Kidney tubule cell (primary cell): ENCODE results near the gene SMCP.

ENCODE experiments used
- DNase-seq: peaks from one replicate; pipeline ENCODE4 v3.0.0-alpha.2; 2018; ENCODE audit warnings: low spot score

SMCP gene

GRCh38 chr1:152886758-152887409 lies 8.8 kb downstream of the SMCP start:
- DNase-seq = no peak

DNA sequence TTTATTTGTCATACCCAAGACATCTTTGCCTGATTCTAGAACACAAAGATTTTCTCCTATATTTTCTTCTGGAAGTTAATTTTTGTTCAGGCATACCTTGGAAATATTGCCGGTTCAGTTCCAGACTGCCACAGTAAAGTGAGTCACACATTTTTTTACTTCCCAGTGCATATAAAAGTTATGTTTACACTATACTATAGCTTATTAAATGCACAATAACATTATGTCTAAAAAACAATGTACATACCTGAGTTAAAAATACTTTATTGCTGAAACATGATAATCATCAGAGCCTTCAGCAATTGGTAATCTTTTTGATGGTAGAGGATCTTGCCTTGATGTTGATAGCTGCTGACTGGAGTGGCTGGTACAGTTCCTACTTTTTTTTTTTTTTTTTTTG lies 10.0 kb downstream of the SMCP start:
- no peak for DNase-seq

- no peak for DNase-seq
Measured at GRCh38 chr1:152899027-152899426, 20.9 kb downstream of the SMCP start.

DNA sequence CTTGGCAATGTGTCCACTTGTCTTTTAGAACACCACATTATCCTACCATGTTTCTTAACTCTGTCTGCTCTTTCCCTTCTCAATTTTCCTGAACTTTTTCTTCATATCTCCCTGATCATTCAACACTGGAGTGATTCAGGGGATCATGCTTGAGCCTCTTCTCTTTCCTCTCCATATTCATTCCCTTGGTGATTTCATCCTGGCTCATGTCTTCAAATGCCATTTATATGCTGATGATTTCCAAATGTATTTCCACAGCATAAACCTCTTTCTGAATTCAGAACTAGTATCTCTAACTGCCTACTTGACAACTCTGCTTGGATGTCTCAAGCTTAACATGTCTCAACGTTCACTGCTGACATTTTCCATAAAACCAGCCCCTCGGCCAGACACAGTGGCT lies 21.8 kb downstream of the SMCP start:
- no peak for DNase-seq

DNA sequence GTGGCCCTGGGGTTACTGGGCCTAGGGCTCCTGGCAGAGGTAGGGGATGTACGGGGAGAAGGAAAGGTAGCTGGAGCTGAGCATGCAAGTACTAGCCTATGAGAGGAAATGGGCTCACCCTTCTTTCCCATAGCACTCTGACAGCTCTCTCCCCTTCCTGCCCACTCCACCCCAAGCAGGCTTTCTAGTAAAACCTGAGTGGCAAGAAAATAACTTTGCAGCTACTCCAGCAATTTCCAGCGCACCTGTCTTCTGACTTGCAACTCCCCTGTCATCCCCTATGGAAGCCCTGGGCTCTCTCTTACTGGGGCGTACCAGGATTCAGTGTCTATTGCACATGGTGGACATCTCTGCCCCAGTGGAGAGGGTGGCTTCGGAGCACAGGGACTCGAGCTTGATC lies 23.5 kb downstream of the SMCP start:
- no peak for DNase-seq

DNA sequence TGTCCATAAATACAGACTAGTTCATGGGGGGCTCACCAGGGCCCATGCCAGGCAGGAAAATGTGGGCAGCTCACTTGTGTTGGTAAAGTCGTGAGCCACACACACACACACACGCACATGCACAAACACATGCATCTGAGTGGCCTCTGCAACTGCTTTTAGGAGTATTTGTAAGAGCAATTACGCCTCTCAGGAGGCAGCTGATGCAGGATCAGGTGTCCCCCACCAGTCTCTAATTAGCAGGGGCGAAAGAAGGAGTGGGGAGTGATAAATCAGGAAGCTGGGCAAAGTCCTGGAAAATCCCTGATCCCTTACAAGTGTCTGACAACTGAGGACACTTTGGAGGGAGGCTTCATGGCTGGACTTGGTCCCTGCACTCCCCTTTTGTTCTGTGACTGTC lies 24.5 kb downstream of the SMCP start:
- DNase-seq = no peak

DNA sequence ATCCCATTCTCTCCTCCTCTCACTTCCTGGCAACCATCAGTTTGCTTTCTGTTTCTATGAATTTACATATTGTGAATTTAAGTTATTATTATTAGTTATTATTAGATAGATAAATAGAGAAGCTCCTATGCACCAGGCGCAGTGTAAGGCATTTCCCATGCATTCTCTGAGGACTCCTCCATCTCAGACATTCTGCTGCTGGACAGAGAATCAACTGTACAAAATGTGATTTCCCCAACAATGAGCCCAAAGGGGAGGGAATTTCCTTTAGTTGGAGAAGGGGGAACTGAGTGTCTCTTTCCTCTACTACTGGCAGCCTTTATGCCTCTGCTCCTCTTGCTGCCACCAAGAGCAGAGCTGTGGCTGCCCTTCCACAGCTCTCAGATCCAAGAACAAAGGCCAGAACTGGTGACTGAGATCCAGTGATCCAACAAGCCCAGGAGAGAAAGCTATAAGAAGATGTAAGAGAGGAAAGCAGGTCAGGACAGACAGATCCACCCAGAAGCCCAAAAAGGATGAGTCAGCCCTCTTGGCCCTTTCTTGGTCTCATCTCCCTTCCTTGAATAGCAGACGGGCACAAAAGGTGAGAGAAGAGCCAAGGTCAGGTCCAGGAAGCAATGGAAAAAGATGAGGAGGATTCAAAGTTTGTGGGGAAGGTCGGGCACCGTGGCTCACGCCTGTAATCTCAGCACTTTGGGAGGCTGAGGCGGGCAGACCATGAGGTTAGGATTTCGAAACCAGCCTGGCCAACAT lies 26.7 kb downstream of the SMCP start:
- DNase-seq = no peak

- DNase-seq = peak; percentile 93
Measured at GRCh38 chr1:152906023-152906565, 28.0 kb downstream of the SMCP start.

- peak; percentile 74 for DNase-seq
Measured at GRCh38 chr1:152907686-152908601, 29.8 kb downstream of the SMCP start, which contains the start of gene IVL. IVL (plus strand) TSS chr1:152908546; CDS start chr1:152909798, 1,252 bp downstream.

GRCh38 chr1:152909206-152909605 lies 31.1 kb downstream of the SMCP start:
- DNase-seq = peak; percentile 56

DNA sequence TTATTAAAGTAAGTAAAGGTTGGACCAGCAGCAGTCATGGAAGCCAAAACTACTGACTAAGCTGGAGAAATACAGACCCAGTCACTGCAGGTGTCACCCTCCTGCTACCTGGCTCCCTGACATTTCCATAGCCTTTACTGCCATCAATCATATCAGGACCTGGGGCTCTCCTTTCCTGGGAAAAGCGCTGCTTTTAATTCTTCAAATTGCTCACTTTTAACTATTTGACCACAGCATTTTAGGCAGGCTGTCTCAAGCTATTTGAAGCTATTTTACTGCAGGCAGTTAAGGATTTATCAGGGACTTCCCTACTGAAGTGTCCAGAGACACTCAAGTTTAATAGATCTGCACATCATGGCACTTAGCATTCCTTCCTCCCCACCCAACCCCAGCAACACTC lies 34.3 kb downstream of the SMCP start:
- no peak for DNase-seq

DNA sequence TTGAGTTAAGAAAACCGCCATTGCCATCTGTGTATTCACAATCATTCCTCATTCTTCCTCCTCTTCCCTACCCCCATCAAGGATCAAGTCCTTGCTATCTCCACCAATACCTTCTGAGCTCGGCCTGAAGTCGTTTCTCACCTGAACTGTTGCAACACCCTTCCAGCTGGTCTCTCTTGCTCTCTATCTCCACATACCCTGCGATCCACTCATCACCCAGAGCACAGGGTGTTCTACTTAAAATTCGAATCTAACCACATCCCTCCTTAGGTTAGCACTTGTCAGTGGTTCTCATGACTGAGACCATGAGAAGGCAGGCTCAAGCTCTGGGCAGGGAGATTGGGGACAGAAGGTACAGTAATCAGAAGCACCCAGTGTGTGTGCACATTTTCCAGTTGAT lies 34.8 kb downstream of the SMCP start:
- DNase-seq = no peak

GRCh38 chr1:152917794-152918193 lies 39.7 kb downstream of the SMCP start:
- DNase-seq = peak; percentile 26

- DNase-seq = no peak
Measured at GRCh38 chr1:152919071-152919470, 40.9 kb downstream of the SMCP start.

DNA sequence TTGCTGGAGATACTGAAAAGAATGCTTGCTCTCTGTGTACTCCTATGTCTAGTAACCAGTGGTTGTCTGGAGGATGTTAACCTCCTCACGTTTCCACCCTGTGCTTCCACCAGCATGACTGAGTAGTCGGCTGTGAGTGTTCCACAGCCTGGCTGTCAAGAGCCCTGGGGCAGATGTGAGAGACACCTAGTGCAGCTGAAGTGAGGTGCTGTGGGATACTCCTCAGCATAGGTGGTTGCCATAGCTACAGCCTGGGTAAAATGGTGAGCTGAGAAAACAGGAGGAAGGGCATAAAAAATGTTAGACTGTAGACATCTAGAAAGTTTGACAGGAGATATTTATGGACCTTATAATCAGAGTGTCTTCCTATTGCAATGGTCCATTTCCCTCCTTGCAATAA lies 46.1 kb downstream of the SMCP start:
- no peak for DNase-seq

DNA sequence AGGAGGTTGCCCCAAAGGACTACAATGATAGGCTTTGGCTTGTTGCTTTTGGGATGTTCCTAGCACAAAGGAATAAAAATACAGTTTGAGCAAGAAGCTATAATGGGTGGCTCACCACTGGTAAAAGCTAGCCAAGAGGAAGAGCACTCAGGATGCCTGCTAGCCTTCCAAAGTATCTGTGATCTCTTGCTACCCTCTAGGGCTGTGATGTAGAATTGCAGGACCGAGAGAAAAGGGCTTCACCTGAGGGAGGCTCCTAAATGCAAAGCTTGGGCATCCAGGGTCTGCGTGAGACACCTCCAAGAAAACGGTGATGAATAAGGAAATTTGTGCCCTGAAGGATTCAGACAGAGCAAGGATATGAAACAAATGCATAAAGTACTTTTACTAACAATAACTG lies 48.0 kb downstream of the SMCP start:
- DNase-seq = peak; percentile 54

DNA sequence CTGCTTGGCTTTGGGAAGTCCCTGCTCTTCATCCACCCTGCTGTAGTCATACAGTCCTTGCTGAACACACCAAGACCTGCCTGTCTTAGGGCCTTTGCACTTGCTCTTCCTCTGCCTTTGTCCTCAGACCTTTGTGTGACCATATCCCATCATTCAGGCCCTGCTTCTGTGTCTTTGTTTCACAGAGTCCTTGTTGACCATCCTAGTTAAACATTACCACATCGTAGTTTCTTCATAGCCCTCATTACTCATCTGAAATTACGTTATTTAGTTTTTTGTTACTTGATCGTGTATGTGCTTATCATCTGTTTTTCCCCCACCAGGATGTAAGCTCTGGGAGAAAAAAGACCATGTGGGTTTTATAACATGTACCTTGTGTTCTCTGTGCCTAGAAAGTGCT lies 50.5 kb downstream of the SMCP start:
- no peak for DNase-seq

- no peak for DNase-seq
Measured at GRCh38 chr1:152932170-152932811, 54.2 kb downstream of the SMCP start.

GRCh38 chr1:152933196-152933595 lies 55.1 kb downstream of the SMCP start:
- no peak for DNase-seq
